GM04504 (cell line): ENCODE results near the gene TANGO6.

Experiments used
- DNase-seq: peaks from one replicate; pipeline ENCODE4 v3.0.0-alpha.2; 2012; ENCODE audit warnings: low read depth

TANGO6 gene

DNA sequence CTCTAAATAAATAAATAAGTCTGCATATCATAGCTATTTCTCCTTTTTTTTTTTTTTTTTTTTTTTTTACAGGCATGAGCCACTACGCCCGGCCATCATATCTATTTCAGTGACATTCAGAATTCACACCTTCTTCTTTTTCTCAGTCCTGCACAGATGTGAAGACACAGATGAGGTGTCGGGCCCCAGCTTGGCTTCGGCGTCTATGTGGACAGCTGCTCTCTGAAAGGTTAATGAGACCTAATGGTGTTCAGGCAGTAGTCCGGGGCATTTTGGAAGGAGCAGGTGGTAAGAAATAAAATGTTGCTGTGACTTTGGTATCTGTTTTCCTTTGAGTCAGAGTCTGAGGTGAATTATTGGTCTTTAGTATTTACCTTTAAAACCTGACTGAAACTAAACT lies 23.6 kb downstream of the TANGO6 start:
- DNase-seq: no peak

DNA sequence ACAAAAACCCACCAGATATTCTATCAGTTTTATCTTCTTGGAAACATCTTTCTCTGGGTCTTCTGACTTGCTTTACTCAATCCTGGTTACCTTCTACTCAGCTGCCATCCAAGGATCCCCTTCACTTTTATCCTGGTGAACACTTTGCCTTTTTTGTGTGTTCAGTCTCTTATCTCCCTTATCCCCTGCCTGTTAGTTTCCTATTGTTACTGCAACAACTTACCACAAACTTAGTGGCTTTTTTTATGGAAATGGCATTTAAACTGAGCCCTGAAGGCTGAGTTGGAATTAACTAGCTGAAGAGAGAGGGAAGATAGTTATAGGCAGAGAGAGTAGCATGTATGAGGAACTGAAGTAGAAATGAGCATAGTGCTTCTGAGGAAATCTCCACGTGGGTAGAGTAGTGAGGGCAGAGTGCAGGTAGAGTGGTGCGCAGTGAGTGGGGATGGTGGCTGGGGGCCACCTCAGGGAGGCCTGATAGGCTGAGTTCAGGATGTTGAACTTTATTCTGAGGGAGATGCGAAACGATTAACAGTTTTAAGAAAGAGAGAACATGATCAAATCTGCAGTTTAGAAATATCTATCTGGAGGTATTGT lies 26.3 kb downstream of the TANGO6 start:
- DNase-seq: no peak

- DNase-seq: no peak
These were observed 30.5 kb downstream of the TANGO6 start for GRCh38 chr16:68873635-68874471.

GRCh38 chr16:68875871-68876270 lies 32.5 kb downstream of the TANGO6 start:
- no peak for DNase-seq

DNA sequence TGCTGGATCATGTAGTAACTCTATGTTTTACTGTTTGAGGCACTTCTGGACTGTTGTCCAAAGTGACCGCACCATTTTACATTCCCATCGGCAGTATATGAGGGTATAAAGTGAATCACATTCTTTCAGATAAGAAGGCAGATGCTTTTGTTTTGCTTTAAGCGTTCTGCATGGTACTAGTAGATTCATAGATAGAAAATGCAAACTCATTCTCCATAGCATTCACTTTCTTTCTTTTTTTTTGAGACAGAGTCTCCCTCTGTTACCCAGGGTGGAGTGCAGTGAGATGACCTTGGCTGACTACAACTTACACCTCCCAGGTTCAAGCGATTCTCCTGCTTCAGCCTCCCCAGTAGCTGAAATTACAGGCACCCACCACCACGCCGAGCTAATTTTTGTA lies 40.4 kb downstream of the TANGO6 start:
- DNase-seq: no peak

DNA sequence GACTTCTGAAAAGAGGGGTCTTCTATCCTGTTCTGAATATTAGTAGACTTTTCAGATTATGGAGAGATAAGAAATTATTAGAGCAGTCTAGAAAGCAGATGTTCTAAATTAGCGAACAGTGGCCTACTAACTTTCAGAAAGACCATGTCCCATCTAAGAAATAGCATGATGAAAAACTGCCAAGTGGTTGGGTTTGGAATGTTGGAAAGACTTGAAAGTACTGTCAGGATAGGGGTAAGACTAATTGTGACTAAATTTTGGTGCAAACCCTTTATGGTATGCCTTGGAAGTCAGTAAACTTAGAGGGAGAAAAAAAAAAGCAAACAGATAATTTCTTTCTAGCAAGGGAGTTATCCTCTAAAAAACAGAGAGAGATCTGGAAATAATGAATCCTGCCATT lies 41.1 kb downstream of the TANGO6 start:
- DNase-seq: no peak

GRCh38 chr16:68884861-68885720 lies 41.8 kb downstream of the TANGO6 start:
- no peak for DNase-seq

DNA sequence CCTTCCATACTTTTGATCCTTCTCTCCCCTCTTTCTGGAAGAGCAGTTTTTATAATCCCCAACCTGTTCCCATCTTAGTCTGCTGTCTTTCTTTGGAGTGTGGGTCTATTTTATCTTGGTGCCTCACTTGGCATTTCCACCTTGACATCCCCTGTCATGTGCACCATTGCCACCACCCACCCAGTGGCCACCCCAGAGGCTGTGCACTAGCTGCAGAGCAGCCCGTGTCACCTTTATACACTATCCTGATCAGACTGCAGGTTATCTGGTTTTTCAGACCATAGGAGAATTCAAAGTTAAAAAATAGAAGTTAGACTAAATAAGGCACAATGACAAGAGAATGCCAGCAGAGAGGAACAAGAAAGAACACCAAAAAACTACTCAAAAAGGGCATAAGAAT lies 43.8 kb downstream of the TANGO6 start:
- DNase-seq: no peak

- no peak for DNase-seq
These were observed 46.3 kb downstream of the TANGO6 start for GRCh38 chr16:68889508-68890150.

DNA sequence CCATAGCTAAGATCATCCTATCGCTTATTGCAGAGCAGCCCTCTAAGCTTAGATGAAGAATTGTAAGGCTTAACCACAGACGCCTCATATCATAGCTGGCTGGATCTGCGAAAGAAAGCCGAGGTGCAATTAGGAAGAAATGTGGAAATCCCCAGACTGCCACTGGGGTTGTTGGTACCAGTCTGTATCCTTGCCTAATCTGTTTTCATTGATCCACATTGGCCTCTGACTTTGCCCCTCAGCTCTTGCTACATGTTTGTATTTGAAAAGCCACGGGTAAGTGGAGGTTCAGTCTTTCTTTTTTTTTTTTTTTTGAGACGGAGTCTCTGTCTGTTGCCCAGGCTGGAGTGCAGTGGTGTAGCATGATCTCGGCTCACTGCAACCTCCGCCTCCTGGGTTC lies 48.9 kb downstream of the TANGO6 start:
- no peak for DNase-seq

GRCh38 chr16:68892898-68893297 lies 49.6 kb downstream of the TANGO6 start:
- DNase-seq: no peak

GRCh38 chr16:68893710-68894705 lies 50.7 kb downstream of the TANGO6 start:
- no peak for DNase-seq

DNA sequence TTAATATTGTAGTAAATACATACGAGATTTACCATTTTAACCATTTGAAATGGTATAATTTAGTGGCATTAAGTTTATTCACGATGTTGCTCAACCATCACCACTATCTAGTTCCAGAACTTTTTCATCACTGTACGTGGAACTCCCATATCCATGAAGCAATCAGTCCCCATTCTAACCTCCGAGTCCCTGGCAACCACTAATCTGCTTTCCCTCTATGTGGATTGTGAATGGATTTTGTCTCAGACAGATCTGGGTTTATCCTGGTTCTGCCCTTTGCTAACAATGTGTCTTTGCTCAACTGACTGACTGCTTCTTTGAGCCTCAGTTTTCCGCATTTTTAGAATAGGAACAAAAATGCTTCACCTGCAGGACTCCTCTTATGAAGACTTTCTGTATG lies 51.4 kb downstream of the TANGO6 start:
- DNase-seq: no peak

DNA sequence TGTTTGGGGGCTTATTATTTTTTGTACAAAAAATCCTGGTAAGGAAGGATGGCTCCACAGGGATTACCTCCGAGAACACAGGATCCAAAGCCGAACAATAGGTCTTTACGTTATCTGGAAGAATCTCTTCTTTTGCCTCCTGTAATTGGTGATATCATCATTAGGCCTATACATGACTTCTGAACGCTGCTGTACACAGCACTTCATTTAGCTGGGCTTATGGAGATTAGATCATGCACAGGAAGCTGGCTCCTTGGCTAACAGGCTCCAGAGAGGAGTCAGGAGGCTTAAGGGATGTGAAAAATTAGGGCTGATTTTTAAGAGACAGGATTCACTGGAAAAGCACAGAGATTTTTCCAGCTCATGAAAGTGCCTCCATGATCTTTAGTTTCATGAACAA lies 54.7 kb downstream of the TANGO6 start:
- DNase-seq: no peak

GRCh38 chr16:68900009-68900408 lies 56.7 kb downstream of the TANGO6 start:
- no peak for DNase-seq

DNA sequence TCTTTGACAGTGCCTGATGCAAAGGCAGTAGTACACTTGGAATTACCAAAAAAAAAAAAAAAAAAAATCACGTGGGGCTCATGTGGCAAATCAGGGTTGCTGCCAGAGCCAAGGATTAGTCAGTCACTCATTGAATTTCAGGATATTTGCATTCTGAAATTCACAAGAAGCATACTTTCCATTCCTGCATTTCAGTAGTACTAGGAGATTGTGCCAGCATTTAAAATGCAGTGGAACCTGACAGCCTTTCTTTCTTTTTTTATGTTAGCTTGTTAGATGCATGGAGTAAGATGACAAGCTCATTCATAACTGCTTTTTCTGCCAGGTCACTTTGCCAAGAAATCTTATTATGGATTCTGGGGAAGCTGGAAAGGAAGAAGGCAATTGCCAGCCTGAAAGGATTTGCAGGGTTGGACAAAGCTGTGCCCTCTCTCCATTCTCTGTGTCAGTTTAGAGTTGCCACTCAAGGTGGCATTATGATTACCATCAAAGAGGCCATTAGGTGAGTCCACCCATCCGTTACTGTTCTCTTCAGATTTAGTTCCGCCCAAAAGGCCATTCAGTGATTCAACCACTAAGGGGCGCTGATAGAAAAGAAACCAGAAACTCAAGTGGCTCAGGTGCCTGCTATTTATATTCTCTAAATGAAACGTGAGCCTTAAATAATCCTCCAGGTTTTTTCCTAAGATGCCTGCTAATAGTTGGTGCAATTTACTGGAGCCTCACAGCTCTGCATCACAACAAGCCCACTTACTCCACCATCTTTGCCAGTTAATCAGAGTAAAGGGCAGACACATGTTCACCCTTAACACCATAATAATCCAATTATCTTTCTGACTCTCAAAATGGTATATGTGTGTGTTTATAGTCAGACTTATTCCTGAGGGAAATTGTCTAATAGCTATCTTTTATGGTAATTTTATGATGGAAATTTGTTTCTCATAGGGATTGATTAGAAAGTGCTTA lies 59.0 kb downstream of the TANGO6 start:
- DNase-seq: peak; percentile 44

DNA sequence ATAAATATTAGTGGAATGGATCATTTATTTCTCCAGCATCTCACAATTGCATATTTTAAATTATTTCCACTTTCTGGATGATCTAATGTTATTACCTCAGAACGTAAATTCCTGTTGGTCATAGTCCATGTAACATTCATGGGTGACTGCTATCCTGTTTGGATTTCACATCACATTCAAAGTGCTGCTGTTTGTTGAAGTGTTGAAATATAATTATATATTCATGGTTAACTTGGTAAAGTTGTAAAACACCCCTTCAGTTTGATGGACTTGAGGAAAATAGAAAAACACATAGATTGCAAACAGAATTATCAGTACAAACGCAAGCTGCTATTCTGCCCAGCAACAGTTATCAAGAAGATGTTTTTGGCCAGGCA lies 59.6 kb downstream of the TANGO6 start:
- DNase-seq: no peak

DNA sequence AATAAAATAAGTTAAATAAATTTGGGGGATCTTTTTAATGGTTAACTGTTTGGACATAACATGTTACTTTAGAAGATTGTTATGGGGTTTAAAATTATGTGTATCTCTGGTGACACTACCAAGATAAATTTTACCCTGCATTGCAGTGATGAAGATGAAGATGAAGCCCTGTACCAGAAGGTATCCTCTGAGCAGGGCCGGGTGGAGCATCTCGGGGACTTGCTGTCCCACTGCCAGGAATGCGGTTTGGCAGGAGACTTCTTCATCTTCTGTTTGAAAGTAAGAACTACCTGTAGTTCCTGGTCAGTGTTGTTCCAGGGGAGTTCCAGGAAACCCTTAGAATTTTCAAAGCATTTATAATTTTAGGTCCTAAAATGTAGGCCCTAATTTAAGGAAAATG lies 64.0 kb downstream of the TANGO6 start:
- no peak for DNase-seq

DNA sequence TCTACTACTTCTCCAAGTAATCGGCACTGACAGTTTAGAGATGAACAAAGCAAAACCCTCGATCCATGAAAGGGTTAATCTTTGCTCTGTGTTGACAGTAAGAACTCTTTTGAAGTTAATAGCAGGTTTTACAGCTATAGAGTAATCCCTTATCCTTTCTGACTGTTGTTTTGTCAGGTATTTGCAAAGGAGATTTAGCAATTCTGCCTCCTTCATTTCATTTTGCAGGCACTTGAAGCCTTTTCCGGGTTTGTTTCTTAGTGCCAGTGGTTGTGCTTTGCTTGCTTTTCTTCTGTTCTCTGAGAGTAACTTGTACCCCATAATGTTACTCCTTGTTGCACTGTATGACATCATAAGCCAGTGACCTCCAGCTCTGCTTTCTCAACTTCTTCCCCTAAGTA lies 64.5 kb downstream of the TANGO6 start:
- DNase-seq: no peak
